M059J (cell line): ENCODE measurements around the gene PEF1. TPM values are rescaled to one million over a fixed set of nuclear protein-coding genes. Genes with fewer than 3 reads are reported as not detected.
A peak's percentile ranks its signal among the peaks of the same experiment; 100 is the strongest.

ENCODE experiments used
- DNase-seq: peaks from one replicate; pipeline ENCODE4 v3.0.0-alpha.2; 2012; ENCODE audit warnings: low read depth
- total RNA-seq: library from RNA; depleted of rRNA; stranded (reverse); fragments of >200 nt; shearing (Covaris generic); gene quantifications from 2 replicates; pipeline ENCODE4 v1.2.3, GENCODE V29; 2014; rRNA removed

The PEF1 gene, protein sequence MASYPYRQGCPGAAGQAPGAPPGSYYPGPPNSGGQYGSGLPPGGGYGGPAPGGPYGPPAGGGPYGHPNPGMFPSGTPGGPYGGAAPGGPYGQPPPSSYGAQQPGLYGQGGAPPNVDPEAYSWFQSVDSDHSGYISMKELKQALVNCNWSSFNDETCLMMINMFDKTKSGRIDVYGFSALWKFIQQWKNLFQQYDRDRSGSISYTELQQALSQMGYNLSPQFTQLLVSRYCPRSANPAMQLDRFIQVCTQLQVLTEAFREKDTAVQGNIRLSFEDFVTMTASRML
- 128 and 144 TPM in 2 replicates for total RNA-seq

DNA sequence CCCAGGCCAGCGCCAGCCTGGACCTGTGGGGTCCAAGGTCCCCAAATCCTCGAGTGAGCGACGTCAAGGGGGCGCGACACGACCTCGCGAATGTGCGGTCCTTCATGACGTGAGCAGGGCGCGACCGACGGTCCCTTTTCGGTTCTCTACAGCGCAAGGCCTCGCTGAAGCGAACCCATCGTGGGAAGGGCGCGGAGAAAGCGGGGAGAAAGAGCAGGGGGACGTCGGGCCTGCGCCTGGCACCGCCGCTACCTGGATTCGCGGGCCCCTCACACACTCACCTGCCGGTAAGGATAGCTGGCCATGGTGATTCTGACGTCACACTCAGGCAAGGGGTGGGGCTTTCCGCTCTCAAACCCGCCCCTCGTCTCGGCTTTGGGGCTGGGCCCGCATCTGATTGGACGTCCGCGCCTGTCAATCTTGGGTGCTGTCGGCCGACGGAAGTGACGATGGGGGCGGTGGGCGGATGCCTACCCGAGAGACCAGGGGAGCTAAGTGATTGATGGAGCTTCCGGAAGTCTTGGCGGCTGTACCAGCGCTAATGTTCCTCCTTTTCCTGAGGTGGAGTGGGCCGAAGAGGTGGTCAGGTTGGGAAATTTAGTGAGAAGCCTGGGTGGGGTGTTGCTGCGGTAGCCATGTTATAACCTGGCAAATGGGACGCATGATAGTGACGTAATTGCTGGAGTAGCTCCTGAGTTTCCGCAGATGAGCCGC, at the start of gene PEF1:
PEF1 (minus strand) TSS at position 317 of the 714 bp plus-strand sequence; CDS start at position 305, 12 bp downstream.
- DNase-seq: peak; percentile 97

DNA sequence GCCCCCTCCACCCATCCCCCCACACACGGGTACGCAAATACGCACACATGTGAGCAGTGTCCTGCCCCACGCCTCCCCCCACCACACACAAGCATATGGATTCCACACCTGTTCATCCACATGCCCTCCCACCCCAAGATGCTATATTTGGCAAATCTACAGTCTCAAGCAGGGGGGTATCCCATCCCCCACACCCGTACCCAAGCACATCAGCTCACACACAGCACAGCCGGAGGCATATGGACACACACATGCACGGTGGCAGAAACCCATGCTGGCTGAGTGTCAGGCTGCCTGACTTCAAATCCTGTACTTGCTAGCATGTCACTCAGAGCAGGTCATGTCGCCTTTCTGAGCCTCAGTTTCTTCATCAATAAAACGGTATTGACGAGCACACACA, 48.6 kb upstream of the PEF1 start:
- DNase-seq: no peak

DNA sequence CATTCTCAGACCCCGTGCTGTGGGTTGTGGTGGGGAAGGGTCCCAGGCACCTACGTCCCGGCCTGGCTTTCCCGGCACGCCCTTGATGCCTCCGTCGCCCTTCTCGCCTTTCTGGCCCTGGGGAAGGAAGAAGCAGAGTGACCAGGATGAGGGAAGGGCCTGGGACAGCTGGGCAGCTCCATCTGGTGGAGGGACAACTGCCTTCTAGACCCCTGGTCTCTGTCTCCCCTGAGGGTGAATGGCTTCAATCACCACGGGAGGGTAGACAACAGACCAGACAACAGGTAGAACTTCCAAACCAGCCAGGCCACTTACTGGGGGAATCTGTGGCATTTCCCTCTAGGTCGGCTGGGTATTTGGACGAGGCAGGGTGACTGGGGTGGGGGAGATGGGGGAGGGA, 47.3 kb upstream of the PEF1 start:
- peak; percentile 41 for DNase-seq

DNA sequence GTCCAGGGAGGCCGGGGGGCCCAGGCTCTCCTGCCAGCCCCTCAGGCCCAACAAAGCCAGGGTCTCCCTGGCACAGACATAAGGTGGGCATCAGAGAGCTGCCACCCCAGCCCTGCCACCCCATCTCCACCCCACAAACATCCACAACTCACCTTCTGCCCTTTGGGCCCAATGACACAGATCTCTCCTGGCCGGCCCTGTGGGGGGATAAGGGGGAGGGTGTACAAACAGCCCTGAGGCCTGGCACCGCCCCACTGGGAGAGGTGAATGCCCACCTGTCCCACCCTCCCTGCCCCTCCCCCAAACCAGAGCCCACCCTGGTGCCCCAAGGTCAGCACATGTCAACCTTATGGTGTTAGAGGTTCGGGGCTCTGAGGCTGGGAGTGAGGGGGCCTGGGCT, 46.8 kb upstream of the PEF1 start:
- no peak for DNase-seq

DNA sequence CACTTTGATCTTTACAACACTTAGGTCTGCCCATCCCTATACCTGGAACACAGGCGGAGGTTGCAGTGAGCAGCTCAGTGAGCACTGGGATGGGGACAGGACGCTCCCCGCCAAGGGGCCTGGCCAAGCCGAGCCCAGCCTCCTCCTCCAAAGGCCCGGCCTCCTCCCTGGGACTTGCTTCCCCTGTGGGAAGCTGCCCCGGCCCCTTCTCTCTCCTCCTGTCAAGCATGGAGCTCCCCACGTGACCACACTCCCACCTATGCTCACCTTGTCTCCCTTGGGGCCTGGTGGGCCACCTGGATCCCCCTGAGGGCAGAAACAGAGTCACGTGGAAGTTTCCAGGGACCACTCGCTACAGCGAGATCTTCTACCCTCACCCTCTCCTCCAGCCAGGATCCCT, 46.2 kb upstream of the PEF1 start:
- no peak for DNase-seq

DNA sequence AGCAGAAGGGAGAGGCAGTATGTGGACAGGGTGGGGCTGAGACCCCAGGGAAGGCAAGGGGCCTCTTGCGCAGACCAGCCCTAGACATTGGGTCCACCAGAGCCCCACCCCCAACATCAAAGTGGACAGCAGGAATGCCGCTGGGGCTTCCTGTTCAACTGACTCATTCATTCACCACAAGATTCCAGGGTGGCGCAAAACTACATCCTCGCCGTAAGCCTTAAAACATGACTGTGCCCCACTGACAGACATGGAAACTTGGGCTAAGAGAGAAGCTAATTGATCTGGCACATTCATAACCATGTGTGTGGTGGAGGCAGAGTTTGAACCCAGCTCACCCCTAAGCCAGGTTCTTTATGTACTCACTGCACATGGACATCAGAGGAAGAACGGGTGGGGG, 45.2 kb upstream of the PEF1 start:
- peak; percentile 99 for DNase-seq

DNA sequence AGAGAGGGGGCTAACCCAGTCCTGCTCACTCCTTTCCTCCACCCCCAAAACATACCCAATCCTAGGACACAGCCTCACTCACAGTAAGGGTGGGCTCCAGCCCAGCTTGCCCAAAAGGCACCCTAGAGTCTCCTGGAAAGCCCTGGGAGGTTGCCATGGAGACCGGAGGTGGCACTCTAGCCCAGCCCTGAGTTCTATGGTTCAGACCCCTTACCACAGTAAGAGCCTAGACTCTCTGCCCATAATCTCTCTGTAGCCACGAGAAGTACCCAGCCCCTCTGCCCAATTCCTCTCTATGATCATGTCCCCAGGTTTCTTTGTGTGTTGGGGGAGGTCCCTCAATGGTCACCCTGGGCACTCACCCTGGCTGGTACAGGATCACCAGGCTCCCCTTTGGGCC, 44.7 kb upstream of the PEF1 start:
- DNase-seq: peak; percentile 41

DNA sequence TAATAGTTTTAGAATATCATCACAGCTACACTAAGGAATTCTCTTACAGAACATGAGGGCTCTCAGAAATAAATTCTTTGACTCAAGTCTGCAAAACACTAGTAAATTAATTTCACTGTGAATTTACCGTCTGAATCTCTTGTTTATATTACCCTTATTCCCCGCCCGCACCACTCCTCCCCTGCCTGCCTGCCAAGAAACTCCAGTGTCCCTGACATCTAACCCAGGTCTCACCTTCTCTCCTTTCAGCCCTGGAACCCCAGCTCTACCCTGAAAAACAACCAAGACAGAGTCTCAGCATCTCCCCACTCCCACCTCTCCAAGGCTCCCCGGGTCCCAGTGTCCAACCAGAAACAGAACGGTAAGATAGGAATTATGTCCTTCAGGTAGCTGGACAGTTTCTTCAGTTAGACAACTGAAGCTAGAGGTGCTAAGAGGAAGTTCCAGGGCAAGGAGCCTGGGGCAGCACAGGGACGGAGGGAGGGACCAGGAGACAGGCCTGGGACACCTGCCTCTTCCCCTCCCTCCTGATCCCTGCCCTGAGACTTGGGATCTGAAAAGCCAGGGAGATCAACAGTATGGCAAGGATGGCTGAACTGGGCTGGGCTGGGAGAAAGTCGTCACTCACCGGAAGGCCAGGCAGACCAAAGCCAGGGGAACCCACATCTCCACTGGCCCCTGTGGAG, 43.7 kb upstream of the PEF1 start:
- peak; percentile 24 for DNase-seq

DNA sequence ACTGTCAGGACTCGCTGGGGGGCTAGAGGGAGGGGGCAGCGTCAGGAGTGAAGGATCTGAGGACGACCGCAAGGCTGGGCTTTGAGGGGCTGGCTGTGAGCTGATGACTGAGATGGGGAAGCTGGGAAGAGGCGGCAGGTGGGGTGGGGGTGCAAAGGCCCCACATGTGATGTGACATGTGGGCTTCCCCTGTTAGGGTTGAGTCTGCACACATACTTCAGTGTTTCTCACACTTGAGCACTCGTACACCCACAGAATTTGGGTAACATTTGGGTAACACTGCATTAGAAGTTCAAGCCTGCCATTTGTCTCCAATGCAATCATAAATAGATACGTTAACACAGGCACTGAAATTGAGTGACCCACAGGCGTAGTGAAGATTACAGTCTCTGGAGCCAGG, 42.9 kb upstream of the PEF1 start:
- no peak for DNase-seq

DNA sequence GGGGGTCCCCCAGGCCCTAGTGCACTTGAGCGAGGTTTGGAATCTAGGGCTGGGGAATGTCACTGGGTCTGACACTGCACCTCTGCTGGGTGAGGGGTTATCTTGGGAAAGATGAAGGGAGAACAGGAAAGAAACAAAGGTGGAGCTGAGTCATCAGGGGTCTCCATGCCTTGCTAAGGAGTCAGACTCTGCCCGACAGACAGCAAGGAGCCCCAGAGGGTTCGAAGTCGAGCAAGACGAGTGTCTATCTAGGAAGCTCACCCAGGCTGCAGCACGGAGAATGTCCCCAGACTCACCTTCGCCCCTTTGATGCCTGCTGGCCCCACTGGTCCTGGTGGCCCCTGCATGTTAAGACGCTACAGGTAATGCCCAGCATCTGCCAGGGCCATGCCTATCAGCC, 41.1 kb upstream of the PEF1 start:
- DNase-seq: no peak

DNA sequence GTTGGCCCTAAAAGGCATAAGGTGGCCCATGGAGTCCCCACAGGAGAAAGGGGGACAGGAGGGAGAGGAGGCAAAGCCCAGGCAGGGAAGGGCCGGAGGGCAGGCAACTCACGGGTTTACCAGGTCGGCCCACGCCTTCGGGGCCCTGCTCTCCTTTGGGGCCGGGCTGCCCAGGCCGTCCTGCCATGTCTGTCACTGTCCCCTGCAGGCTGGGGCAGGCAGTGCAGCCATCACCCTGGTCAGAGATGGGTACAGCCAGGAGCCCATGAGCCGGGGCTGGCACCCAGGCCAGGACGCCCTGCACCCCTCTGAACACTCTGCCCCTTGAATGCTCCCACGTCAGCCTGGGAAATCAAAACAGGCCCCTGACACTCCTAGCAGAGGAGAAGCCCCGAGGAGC, 39.3 kb upstream of the PEF1 start:
- no peak for DNase-seq

DNA sequence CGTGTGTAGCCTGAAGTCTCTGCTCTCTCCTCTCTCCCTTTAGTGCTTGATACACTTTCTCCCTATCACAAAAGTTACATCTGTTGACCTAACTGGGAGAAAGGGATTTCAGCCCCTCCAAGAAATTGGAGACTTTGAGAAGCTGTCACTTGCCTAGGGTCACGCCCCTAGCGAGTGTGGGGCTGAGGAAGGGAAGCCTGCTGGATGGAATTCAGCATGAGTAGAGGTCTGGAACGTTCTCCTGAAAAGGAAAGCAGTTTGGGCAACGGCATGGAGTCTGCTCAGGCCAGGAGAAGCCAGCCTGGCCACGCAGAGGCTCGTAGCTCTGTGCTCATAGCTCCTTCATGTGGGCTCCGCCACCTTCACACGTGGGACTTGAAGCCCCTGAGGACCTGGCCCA, 36.7 kb upstream of the PEF1 start:
- no peak for DNase-seq

DNA sequence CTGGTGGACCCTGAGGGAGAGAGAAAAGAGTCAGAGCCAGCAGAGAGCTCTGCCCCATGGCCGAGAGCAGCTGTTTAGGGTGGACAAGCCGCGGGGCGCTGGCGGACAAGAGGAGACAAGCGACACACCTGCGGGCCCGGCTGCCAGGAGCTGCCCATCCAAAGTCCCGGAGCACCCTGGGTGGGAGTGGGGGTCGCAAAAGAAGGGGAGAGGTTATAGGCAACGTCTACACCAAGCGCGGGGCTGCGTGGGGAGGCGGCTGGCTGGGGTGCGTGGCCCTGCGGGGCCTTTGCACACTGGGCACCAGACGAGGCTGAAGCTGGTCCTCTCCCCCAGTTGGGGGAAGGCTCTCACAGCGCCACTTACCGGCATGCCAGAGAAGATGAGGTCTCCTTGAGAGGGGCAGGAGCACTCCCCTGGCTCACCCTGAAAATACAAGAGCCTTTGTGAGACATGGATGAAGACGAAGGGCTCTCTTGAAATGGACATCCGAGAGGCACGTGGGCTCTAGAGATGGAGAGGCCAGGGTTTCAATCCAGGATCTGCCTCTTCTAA, 35.1 kb upstream of the PEF1 start:
- no peak for DNase-seq

DNA sequence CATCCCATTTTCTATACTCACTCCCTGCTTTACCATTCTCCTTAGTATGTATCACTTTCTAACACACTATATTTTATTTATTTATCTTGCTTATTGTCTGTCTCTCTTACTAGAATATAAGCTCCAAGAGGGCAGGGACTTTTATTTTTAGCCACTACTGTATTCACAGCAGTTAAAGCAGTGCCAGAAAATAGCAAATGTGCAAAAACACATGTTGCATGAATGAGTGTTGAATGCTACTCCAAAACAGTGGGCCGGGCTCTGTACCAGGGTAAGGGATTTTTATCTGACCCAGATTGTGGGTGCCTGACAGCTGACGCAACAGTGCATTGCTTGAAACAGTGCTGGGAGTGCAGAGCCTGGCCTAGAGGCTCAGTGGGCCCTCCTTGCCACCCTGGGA, 34.4 kb upstream of the PEF1 start:
- no peak for DNase-seq

DNA sequence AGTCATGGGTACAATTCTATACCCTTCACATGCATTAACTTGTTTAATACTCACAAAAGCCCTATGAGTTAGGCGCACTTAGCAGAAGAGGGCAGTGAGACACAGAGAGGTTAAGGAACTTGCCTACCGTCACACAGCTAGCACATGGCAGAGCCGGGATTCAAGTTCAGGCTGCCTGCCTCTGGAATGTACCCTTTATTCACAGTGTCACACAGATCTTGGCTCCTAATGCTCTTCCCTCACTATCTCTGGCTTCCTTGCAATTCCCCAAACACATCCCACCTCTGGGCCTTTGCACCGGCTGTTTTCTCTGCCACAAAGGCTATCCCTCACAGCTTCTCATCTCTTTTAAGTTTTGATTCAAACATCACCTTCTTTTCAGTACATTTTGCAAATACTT, 34.0 kb upstream of the PEF1 start:
- DNase-seq: no peak

DNA sequence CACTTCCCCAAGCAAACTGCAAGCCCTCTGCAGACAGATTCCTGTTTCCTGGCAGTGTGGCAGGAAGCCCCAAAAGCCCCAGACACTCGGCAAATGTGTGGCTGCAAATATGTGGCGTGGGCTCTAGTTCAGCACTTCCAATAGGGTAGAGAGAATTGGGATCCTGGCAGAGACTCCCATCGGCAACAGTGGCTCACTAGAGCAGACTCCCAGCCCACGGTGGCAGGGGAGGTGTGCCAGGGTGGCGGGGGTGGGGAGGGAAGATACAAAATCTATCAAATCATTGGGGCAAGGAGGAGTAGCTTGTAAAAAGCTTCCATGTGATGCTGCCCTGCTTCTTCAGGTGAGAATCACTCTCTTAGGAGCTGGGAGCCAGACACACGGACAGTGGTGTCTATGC, 33.3 kb upstream of the PEF1 start:
- DNase-seq: no peak

DNA sequence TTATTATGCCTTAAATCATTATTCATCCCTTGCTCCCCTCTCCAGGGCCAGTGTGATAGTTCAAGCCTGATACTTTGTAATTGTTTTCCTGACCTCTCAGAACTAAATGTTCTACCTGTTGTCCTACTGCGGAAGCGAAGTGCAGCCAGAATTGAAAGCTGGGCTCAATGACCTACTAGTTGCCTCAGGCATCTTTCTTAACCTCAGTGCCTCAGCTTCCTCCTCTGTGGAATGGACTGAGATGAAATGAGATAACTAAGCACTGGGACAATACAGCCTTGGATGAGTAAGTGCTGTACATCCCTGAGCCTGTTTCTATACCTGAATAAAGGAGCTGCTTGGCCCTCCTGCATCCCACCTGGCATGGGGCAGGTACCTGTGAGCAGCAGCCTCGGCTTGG, 32.7 kb upstream of the PEF1 start:
- no peak for DNase-seq

DNA sequence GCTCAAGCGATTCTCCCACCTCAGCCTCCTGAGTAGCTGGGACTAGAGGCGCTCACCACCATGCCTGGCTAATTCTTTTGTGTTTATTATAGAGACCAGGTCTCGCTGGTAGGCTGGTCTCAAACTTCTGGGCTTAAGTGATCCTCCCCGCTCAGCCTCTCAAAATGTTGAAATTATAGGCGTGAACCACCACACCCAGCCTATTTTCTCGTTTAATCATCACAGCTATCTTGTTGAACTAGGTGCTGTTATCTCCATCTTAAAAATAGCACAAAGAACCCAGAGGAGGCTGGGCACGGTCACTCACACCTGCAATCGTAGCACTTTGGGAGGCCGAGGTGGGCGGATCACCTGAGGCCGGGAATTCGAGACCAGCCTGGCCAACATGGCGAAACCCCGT, 31.1 kb upstream of the PEF1 start:
- no peak for DNase-seq

DNA sequence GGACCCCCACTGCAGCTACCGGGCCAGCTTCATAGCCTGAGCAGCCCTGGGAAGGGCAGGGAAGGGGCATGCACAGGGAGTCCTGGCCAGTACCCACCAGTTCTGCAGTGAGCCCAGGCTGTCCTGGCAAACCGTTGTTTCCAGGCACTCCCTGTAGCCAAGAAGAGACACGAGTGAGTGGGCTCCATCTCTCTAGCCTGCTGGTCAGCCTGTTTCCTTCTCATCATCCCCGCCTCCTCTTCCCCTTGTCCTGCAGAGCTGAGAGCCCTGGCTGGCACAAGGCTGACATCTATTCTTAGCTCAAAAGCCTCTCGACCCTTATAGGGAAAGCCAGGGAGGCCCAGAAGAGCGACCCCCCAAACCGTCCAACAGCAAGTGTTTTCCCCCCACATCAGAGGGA, 30.5 kb upstream of the PEF1 start:
- no peak for DNase-seq

DNA sequence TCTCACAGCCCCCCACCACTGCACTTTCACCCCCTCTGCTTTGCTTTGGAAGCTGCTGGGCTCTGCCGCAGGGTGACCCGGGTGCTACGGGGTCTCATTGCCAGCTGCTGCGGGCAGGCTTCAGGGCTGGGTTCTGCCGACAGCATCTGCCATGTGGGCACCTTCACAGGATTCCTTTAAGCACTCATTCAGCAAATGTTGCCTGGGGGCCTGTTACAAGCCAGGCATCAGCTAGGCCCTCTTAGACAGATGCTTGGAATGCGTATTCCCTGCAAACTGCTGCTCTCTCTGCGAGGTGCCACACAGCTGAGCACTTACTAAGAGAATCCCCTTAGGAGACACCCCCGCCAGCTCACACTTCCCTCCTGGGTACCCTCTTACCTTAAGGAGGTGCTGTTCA, 29.9 kb upstream of the PEF1 start:
- DNase-seq: peak; percentile 85

DNA sequence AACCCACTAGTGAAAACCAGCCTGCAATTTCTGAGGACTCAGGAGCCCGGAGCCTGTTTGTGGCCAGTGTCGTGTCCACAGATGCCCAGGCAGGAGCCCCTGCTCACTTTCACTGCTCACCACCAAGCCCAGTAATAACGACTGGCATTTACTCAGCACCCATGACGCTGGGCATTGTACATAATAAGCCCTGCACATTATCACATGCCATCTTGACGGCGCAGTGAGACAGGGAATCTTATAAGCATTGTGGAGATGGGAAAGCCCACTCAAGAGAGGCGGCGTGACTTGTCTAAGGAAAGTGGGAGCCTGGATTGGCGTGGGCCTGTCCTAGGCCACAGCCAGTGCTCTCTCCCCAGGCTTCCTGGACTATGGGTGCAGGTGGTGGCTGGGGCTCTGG, 28.8 kb upstream of the PEF1 start:
- no peak for DNase-seq

DNA sequence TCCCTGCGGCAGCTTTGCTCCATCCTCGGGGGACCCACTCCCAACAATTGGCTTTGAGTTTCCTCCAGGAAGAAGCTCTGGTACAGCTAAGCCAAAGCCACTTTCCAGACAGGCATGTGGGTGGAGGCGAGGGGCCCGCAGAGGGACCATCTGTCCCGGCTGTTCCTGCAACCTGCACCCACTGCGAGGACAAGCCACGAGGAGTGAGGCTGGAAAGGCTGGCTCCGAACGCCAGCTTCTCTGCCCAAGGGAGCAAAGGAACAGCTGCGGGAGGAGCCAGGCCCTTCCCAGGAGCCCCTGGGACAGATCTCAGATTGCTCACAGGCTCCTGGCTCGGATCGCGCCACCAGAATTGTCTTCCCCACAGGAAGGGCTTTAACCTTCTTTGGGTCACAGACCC, 28.3 kb upstream of the PEF1 start:
- no peak for DNase-seq
